HAP-1 (cell line): ENCODE data around the gene DENND1A.
A peak's percentile ranks its signal among the peaks of the same experiment; 100 is the strongest.

Experiments used
- DNase-seq, 2 experiments: peaks; one replicate each; pipeline ENCODE4 v3.0.0-alpha.2; 2016 to 2020; ENCODE audit warnings: low spot score in 2 of 2
- H3K27me3 ChIP-seq: fragments of 250-450 bp; sonication (Bioruptor Pico); 2 replicates; pipeline ENCODE4 v1.5.1; 2020; ENCODE audit warnings: low read depth, mild to moderate bottlenecking, moderate library complexity
- H3K36me3 ChIP-seq: fragments of 250-450 bp; sonication (Bioruptor Pico); replicated peaks from 2 replicates; pipeline ENCODE4 v1.5.1; 2020; ENCODE audit warnings: mild to moderate bottlenecking
- H3K4me1 ChIP-seq: fragments of 250-450 bp; sonication (Bioruptor Pico); 2 replicates; pipeline ENCODE4 v1.5.1; 2020; ENCODE audit warnings: mild to moderate bottlenecking
- H3K4me3 ChIP-seq: fragments of 250-450 bp; sonication (Bioruptor Pico); 2 replicates; pipeline ENCODE4 v1.5.1; 2020; ENCODE audit warnings: mild to moderate bottlenecking, moderate library complexity
- H3K9me3 ChIP-seq: fragments of 250-450 bp; sonication (Bioruptor Pico); 2 replicates; pipeline ENCODE4 v1.5.1; 2020; ENCODE audit warnings: mild to moderate bottlenecking, moderate library complexity
- in situ Hi-C: fragments of 300-500 bp; cut with MboI; formaldehyde crosslinking; loops from 3 replicates; pipeline ENCODE4 v1.14.3; 2020; ENCODE audit warnings: low sequenced_read_pairs, inconsistent platforms, mixed read lengths

DENND1A gene

DNA sequence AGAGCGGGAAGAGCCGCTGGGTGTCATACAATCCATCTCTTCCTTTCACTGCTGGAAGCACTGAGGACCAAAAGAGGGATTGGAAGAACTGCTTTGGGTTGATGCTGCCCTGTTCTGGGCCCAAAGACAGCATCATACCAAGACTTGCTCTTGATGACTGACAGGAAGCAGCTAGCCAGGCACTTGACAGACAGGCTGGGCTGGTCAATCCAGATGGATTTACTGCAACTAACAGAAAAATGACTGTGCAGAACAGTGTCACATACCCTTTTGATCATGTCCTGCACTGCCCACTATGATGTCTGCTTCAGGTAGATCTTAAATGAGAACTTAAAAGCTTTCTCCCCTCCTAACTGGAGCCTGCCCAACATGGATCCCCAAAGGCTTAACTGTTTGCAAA, 416.4 kb downstream of the DENND1A start:
- in situ Hi-C loops, result no loop called here
- no peaks in the 10 kb centered on the region for H3K36me3 ChIP-seq
- no peaks in the 10 kb centered on the region for H3K4me1 ChIP-seq
- H3K9me3 ChIP-seq, result no peaks in the 10 kb centered on the region
- no peaks in the 10 kb centered on the region for H3K27me3 ChIP-seq
- no peak overlapping the region for H3K4me3 ChIP-seq
- no peak for DNase-seq

DNA sequence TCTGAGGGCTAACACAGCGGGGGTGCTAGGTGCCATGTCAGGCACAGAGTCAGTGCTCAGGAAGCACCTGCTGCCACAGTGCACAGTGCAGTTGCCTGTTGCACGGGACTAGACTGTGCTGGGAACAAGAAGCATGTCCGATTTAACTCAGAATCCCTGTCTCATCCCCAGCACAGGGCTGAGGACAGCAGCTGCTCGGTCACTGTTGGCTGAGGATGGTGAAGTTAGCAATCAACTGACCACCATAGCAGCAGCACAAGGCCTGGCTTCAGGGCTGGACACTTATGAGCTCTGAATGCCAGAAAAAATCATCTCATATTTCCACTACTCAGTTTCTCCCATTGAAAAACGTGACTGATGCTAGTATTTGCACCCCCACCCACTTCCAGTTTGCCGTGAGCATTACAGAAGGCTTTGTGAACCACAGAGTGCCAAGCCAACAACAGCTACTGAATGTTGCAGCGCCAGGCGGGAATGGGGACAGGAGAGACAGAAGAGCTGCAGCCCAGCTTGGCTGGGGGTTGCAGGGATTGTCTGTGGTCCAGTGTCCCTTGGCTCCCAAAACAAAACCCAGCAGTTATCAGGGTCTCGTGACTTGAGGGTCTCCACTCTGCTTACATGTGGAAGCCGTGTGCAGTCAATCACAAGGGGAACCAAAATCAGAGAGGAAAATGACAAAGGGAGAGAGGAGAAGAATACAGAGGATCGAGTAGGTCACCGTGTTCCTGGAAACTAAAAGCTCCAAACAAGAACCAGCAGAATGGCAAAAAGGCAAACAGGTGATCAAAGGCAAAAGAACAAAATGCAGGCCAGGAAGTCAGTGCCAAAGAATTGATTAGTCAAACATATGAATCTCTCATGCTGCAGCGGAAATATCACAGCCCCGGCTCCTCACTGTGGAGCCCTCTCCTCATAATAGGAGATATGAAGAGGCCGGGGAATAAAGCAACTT, 418.3 kb downstream of the DENND1A start:
- no peak for DNase-seq
- Histone ChIP-seq H3K36me3 (no peaks in the 10 kb centered on the region), H3K4me3 (no peak overlapping the region), H3K4me1 (peaks cover 2% of the 10 kb centered on the region; the same call in 1 of the 2 replicates), H3K27me3 (no peaks in the 10 kb centered on the region), H3K9me3 (no peaks in the 10 kb centered on the region)
- in situ Hi-C loops, result no loop called here

GRCh38 chr9:123509646-123510045, 420.3 kb downstream of the DENND1A start:
- H3K4me1 ChIP-seq, result peaks cover 2% of the 10 kb centered on the region; the same call in 1 of the 2 replicates
- H3K4me3 ChIP-seq, result no peak overlapping the region
- no peaks in the 10 kb centered on the region for H3K27me3 ChIP-seq
- H3K9me3 ChIP-seq, result no peaks in the 10 kb centered on the region
- H3K36me3 ChIP-seq, result no peaks in the 10 kb centered on the region
- in situ Hi-C loops, result no loop called here
- DNase-seq, result no peak

DNA sequence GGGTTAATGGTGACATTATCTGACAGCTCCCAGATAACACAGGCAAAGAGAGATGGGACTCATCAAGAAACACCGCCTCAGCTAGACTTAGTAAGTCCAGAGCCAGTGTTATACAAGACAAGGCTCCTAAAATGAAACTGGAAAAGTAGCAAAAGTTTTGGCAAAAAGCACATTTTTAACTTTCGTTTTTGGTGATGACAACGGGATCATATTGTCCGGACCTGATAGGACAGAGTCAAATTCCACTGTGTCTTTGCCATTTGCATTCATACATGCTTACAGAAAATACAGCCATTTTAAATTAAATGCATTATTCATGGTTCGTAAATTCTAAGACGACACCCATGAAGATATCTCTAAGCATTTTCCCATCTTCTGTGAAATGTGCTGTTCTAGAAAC, 421.9 kb downstream of the DENND1A start:
- H3K9me3 ChIP-seq, result no peaks in the 10 kb centered on the region
- H3K4me1 ChIP-seq, result peaks cover 2% of the 10 kb centered on the region; the same call in 1 of the 2 replicates
- DNase-seq, result no peak
- H3K27me3 ChIP-seq, result no peaks in the 10 kb centered on the region
- in situ Hi-C loops, result no loop called here
- H3K4me3 ChIP-seq, result no peak overlapping the region
- H3K36me3 ChIP-seq, result no peaks in the 10 kb centered on the region

- DNase-seq, result no peak
- H3K9me3 ChIP-seq, result no peaks in the 10 kb centered on the region
- peaks cover 2% of the 10 kb centered on the region; the same call in 1 of the 2 replicates for H3K4me1 ChIP-seq
- in situ Hi-C loops, result no loop called here
- no peak overlapping the region for H3K4me3 ChIP-seq
- no peaks in the 10 kb centered on the region for H3K36me3 ChIP-seq
- H3K27me3 ChIP-seq, result no peaks in the 10 kb centered on the region
Observed at GRCh38 chr9:123505496-123505895, 424.4 kb downstream of the DENND1A start.

- Histone ChIP-seq H3K36me3 (no peaks in the 10 kb centered on the region), H3K27me3 (no peaks in the 10 kb centered on the region), H3K4me1 (no peaks in the 10 kb centered on the region), H3K9me3 (no peaks in the 10 kb centered on the region), H3K4me3 (no peak overlapping the region)
- in situ Hi-C loops, result no loop called here
- no peak for DNase-seq
Observed at GRCh38 chr9:123500336-123500735, 429.6 kb downstream of the DENND1A start.

DNA sequence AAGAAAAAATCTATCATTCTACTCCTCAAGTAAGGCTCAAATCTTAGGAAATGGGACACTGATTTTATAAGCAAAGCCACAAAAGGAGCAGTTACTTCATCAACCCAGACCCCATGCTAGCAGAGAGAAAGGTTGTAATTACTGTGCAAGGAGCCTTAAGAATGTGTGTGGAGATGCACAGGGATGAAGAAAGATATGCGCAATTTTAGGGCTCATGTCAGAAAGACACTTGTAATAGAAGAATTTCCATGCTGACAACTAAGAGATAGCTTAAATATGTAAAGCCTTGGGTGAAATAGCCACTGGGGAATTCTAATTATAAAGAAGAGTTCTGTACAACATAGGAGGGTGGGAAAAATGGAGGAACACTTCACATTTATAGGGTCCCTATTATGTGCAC, 432.1 kb downstream of the DENND1A start:
- no peaks in the 10 kb centered on the region for H3K27me3 ChIP-seq
- no peak for DNase-seq
- H3K4me3 ChIP-seq, result no peak overlapping the region
- no peaks in the 10 kb centered on the region for H3K9me3 ChIP-seq
- no peaks in the 10 kb centered on the region for H3K36me3 ChIP-seq
- in situ Hi-C loops, result no loop called here
- no peaks in the 10 kb centered on the region for H3K4me1 ChIP-seq

GRCh38 chr9:123495731-123496130, 434.2 kb downstream of the DENND1A start:
- no peaks in the 10 kb centered on the region for H3K9me3 ChIP-seq
- H3K4me3 ChIP-seq, result no peak overlapping the region
- DNase-seq, result no peak
- H3K27me3 ChIP-seq, result no peaks in the 10 kb centered on the region
- no peaks in the 10 kb centered on the region for H3K36me3 ChIP-seq
- in situ Hi-C loops, result no loop called here
- H3K4me1 ChIP-seq, result no peaks in the 10 kb centered on the region

DNA sequence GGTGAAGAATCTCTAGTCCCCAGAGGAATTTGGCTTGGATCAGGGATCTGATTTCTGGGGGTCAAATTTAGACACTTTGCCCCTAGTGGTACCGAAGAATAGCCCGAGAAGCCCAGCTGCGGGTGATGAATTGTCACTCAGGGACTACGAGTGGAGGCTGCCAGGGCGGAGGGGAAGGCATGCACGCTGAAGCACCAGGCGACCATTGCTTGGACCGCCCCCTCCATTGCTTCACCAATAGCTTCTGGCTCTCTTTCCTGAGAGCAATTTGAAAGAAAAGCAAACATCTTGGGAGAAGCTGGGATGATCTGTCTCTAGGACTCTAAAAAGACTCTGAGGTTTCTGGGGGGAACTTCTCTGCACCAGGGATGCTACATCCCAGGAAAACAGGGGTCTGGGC, 436.3 kb downstream of the DENND1A start:
- in situ Hi-C loops, result no loop called here
- Histone ChIP-seq H3K4me3 (no peak overlapping the region), H3K36me3 (no peaks in the 10 kb centered on the region), H3K27me3 (no peaks in the 10 kb centered on the region), H3K4me1 (no peaks in the 10 kb centered on the region), H3K9me3 (no peaks in the 10 kb centered on the region)
- DNase-seq, result no peak

DNA sequence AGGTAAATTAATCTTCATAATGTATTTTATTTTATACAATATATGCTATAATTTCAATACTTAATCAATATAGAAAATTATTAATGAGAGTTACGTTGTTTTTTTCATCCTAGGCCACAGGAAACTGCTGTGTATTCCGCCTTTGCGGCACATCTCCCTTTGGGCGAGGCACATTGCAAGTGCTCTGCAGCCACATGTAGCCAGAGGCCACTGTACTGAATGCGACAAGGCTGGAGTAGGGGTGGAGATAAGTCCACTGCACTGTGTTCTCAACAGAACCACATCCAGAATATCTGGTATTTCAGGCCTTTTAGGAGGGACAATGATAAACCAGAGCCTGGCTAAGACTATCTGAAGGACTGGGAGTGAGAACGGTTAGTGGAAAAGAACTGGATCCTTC, 439.2 kb downstream of the DENND1A start:
- Histone ChIP-seq H3K36me3 (no peaks in the 10 kb centered on the region), H3K4me1 (no peaks in the 10 kb centered on the region), H3K9me3 (no peaks in the 10 kb centered on the region), H3K27me3 (no peaks in the 10 kb centered on the region), H3K4me3 (no peak overlapping the region)
- no peak for DNase-seq
- in situ Hi-C loops, result no loop called here

- no peaks in the 10 kb centered on the region for H3K9me3 ChIP-seq
- H3K4me3 ChIP-seq, result no peak overlapping the region
- in situ Hi-C loops, result no loop called here
- no peak for DNase-seq
- no peaks in the 10 kb centered on the region for H3K27me3 ChIP-seq
- no peaks in the 10 kb centered on the region for H3K36me3 ChIP-seq
- H3K4me1 ChIP-seq, result no peaks in the 10 kb centered on the region
Observed at GRCh38 chr9:123488722-123489321, 441.1 kb downstream of the DENND1A start.

DNA sequence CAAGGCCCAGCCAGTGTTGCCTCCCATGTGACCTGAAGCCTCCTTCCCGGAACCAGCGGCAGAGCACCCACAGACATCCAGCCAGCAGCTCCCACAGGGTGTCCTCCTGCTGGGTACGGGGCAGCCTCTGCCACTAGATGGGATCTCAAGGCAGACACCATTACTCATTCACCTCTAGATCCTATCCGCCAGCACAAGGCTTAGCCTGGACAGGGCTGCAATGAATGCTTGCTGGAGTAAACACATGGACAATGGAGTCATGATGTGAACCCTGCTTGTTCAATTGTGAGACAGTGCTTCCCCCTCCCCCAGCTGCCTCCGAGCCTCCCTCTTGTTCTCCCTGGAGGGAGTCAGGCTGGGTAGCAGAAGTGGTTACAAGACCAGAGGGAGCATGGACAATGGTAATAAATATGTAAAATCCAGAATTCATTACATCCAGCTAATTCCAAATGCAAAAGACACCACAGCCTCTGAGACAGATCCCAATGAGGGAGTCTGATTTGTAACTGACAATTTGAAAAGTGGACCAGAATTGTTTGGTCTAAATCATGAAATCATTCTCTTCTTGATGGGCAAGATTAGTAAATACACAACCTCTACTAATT, 441.9 kb downstream of the DENND1A start:
- peak in 1 of 2 experiments; percentile 42 for DNase-seq
- in situ Hi-C loops, result no loop called here
- H3K4me1 ChIP-seq, result no peaks in the 10 kb centered on the region
- no peaks in the 10 kb centered on the region for H3K36me3 ChIP-seq
- H3K27me3 ChIP-seq, result no peaks in the 10 kb centered on the region
- no peak overlapping the region for H3K4me3 ChIP-seq
- H3K9me3 ChIP-seq, result no peaks in the 10 kb centered on the region

- no peak overlapping the region for H3K4me3 ChIP-seq
- no peaks in the 10 kb centered on the region for H3K4me1 ChIP-seq
- no peaks in the 10 kb centered on the region for H3K9me3 ChIP-seq
- DNase-seq, result no peak
- no peaks in the 10 kb centered on the region for H3K36me3 ChIP-seq
- in situ Hi-C loops, result no loop called here
- H3K27me3 ChIP-seq, result no peaks in the 10 kb centered on the region
Observed at GRCh38 chr9:123486431-123486830, 443.5 kb downstream of the DENND1A start.

GRCh38 chr9:123485216-123485615, 444.7 kb downstream of the DENND1A start:
- Histone ChIP-seq H3K36me3 (no peaks in the 10 kb centered on the region), H3K4me1 (no peaks in the 10 kb centered on the region), H3K27me3 (no peaks in the 10 kb centered on the region), H3K9me3 (no peaks in the 10 kb centered on the region), H3K4me3 (no peak overlapping the region)
- no peak for DNase-seq
- in situ Hi-C loops, result no loop called here
